Choroid plexus epithelial cell (primary cell): ENCODE measurements around the gene ZDHHC6.

Experiments
- DNase-seq: peaks from one replicate; pipeline ENCODE4 v3.0.0-alpha.2; 2010; ENCODE audit warnings: low read depth
- H3K4me3 ChIP-seq: 2 replicates; pipeline ENCODE4 v1.5.1; 2011; ENCODE audit warnings: low read depth, mild to moderate bottlenecking, control low read depth, low read length, moderate library complexity
- TF ChIP-seq, protein P1 (sequence below): conservative IDR thresholded peaks from 2 replicates; pipeline ENCODE4 v1.5.1; 2011; ENCODE audit warnings: low read depth, mild to moderate bottlenecking, control low read depth, inconsistent platforms, low read length, moderate library complexity

The ZDHHC6 gene

DNA sequence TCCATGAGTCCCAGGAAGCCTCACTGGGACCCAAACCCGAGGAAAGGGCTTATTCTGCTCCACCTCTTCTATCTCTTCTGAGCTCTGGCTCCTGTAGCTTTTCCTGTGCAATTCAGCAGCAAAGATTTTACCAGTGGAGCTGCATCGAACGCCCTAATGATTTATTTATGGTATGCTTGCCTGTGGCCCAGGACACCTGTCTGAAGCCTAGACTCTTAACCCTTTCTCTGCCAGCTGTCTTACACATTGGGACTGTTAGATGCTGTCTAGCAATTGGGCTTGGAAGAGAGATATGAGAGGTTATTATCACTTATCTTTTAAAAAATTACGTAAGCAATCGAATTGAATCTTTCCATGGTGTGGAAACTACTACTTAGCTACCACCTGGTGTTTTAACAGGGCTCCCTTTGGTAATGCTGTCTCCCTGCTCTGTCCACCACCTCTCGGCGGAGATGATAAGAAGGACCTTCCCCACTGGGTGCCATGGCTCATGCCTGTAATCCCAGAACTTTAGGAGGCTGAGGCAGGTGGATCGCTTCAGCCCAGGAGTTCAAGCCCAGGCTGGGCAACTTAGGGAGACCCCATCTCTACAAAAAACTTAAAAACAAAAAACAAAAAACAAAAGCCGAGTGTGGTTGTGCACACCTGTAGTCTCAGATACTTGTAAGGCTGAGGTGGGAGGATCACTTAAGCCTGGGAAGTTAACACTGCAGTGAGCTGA lies 64.0 kb downstream of the ZDHHC6 start:
- DNase-seq = no peak
- H3K4me3 ChIP-seq = no peak overlapping the region
- TF ChIP-seq, protein P1, sequence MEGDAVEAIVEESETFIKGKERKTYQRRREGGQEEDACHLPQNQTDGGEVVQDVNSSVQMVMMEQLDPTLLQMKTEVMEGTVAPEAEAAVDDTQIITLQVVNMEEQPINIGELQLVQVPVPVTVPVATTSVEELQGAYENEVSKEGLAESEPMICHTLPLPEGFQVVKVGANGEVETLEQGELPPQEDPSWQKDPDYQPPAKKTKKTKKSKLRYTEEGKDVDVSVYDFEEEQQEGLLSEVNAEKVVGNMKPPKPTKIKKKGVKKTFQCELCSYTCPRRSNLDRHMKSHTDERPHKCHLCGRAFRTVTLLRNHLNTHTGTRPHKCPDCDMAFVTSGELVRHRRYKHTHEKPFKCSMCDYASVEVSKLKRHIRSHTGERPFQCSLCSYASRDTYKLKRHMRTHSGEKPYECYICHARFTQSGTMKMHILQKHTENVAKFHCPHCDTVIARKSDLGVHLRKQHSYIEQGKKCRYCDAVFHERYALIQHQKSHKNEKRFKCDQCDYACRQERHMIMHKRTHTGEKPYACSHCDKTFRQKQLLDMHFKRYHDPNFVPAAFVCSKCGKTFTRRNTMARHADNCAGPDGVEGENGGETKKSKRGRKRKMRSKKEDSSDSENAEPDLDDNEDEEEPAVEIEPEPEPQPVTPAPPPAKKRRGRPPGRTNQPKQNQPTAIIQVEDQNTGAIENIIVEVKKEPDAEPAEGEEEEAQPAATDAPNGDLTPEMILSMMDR = no peak
